PC-3 (cell line): ENCODE results near the gene GRHPR.

Experiments
- CTCF ChIP-seq: fragments of 300-600 bp; sonication (generic); conservative IDR thresholded peaks from 2 replicates; pipeline ENCODE4 v1.5.1; 2017; ENCODE audit warnings: antibody characterized with exemption, low read depth, mild to moderate bottlenecking, low read length
- EZH2 ChIP-seq: fragments of 300-600 bp; sonication (generic); IDR thresholded peaks from one replicate; pipeline ENCODE4 v1.6.1; 2017; ENCODE audit warnings: antibody characterized with exemption, mild to moderate bottlenecking, low read length; ENCODE audit not compliant: unreplicated experiment
- EZH2phosphoT487 ChIP-seq: fragments of 300-600 bp; sonication (generic); IDR thresholded peaks from 2 replicates; pipeline ENCODE4 v1.6.1; 2018; ENCODE audit warnings: mild to moderate bottlenecking, antibody characterized with exemption, low read length, borderline replicate concordance

GRCh38 chr9:37407468-37407867 lies 15.0 kb upstream of the GRHPR start:
- TF ChIP-seq EZH2 (no peak), CTCF (peak; percentile 50), EZH2phosphoT487 (no peak)
